GM21367 (cell line): ENCODE data around the gene RNF114.

Experiments used
- ATAC-seq: cut with Tn5 transposase; IDR thresholded peaks from one replicate; pipeline ENCODE4 v1.9.1; 2021; ENCODE audit not compliant: unreplicated experiment

Gene RNF114

DNA sequence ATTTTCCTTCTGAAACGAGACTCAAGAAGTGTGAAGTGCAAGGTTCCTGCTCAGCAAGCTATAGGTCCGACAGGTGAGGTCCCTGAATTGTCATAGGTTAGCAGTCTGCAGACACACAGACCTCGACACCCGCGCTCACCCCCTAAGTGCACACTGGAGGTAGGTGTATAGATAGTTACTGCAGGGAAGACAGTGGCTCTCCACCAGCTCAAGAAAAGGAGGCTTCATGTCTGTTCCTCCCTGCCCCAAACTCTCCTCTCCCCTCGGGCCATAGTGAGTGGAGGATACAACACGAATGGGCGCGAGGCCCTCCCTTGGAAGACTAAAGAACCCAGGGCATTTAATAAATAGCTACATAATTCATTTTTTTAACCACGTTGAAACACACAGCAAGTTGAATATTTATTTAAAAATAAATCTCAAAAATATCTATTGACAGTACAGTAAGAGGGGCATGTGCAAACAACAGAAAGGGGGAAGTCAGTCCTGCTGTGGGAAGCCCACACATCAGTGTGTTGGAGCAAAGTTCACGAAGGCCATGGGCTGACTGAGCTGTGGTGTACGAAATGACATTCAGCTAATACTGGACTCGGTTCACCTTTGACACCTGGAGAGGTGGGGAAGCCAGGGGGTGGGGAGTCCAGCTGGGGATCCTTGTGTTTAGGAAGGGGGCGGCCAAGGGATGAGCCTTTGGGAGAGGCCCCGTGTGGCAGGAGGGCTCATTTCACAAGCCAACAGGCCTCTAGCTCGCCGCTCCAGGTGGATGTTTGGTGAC, 31.6 kb upstream of the RNF114 start:
- ATAC-seq, result no peak

- ATAC-seq, result no peak
Measured at GRCh38 chr20:49905415-49906091, 30.6 kb upstream of the RNF114 start.

DNA sequence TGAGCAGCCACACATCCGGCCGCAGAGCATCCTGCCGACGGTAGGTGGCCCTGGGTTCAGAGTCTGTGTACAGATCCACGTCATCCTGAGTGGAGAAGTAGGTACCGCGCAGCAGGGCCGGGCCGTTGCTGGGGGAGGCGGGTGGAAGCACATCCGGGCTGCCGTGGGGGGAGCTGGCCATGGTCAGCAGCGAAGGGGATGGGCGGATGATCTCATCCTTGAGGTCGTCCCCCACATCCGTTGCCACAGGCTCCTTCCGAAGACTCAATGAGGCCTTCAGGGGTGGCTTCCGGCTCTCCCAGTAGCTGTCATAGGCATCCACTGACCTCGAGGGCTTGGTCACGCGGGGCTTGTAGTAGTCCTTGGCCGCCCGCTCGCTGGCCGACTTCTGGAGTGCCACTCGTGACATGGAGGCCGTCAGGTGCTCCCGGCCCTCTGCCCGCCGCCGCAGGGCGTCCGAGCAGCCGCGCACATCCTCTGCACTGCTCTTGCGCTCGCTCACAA, 30.0 kb upstream of the RNF114 start:
- no peak for ATAC-seq

- no peak for ATAC-seq
Measured at GRCh38 chr20:49906615-49907154, 29.5 kb upstream of the RNF114 start.

- no peak for ATAC-seq
Measured at GRCh38 chr20:49907405-49908257, 28.6 kb upstream of the RNF114 start.

- ATAC-seq, result no peak
Measured at GRCh38 chr20:49908258-49908565, 28.0 kb upstream of the RNF114 start.

- no peak for ATAC-seq
Measured at GRCh38 chr20:49909499-49910339, 26.5 kb upstream of the RNF114 start.

DNA sequence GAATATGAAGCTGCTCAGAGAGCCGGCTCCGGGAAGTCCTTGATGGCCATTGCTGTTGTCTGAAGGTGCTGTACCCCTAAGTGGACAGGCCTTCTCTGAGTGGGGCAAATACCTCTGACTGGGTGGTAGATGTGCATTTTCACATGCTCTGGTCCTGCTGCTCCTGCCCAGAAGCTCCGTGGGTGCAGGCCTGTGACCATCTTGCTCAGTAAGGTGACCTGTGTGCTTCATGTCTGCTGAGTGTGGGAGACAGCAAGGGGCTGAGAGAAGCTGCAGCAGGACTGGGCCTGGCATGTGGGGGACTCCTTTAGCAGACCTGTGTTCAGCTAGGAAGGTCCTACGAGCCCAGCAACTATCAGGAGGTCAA, 25.9 kb upstream of the RNF114 start:
- ATAC-seq, result no peak

DNA sequence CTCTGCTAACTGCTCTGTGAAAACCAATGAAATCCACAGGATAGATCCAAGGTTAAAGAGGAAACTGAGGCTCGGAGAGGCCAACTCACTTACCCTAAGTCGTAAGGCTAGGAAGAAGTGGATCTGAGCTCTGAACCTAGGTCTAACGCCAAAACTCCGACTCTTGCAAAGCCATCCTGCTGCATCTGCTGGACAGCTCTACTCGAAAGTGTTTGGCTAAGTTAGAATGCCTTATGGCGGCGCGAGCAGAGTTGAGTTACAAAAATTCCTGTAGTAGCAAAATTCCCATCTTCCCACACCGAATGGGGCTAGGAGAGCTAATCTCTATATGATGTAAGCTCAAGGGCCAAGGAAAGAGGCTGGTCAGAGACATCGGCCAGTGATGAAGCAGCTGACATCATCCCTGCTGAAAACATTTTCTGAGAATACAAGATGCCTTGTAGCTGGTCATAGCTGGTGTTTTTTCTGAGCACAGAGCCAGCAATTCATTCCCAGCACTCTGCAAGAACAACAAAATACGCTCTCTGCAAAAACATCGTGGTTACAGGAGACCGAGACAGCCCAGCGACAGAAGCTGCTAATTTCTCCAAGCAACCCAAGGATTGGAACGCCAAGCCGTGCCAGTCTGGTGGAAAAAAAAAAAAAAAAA, 22.7 kb upstream of the RNF114 start:
- no peak for ATAC-seq

DNA sequence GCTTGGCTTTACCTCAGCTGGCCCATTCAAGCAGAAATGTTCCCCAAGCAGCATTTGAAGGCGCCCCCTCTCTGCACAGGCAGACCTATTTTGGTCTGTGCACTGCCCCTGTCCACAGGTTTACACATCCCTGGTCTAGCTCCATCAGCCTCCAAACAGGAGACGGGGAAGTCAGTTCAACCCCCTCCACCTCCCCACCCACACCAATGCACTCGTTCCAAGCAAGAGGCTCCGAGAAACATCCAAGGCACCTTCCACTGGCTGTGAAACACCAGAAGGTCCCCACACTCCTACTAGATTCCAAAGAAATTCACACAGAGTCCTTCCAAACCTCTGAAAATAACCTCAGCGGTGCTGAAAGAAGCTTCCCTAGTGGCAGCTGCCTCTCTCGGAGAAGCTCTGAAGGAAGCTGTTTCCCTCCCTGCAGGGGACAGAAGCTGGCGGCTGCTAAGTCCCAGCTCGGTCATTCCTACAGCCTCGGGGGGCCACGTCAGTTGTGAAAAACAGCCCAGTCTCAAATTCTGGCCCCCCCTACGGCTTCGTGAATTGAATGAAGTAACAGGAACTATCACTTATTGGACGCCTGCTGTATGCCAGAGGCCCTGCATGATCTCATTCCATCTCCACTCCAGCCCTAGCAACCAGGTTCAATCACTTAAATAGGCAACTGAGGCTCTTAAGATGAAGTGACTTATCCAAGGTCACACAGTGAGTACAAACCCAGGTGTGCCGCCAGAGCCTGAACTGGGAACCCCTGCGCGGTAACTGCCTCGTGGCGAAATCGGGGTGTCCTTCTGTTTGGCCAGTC, 21.7 kb upstream of the RNF114 start:
- ATAC-seq, result peak; percentile 8

DNA sequence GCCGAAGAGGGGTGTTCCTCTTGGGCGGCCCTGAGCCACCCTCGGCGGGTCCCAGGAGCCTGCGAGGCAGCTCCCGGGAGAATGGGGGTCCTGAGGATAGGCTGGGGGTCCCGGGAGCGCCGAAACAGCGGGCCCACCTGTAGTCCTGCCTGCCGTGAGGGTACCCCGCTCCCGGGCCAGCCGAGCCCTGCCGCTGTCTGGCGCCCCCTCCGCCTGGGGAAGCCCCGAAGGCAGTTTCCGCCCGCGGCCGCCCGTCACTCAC, 21.1 kb upstream of the RNF114 start:
- ATAC-seq, result peak; percentile 19

GRCh38 chr20:49915380-49916145, 20.6 kb upstream of the RNF114 start, which contains the start of gene SPATA2:
SPATA2 (minus strand) TSS chr20:49915529; CDS start chr20:49908490, 7,039 bp downstream.
- peak; percentile 75 for ATAC-seq

GRCh38 chr20:49916146-49917002, 19.8 kb upstream of the RNF114 start:
- no peak for ATAC-seq

- ATAC-seq, result no peak
Measured at GRCh38 chr20:49918446-49918845, 17.8 kb upstream of the RNF114 start.

DNA sequence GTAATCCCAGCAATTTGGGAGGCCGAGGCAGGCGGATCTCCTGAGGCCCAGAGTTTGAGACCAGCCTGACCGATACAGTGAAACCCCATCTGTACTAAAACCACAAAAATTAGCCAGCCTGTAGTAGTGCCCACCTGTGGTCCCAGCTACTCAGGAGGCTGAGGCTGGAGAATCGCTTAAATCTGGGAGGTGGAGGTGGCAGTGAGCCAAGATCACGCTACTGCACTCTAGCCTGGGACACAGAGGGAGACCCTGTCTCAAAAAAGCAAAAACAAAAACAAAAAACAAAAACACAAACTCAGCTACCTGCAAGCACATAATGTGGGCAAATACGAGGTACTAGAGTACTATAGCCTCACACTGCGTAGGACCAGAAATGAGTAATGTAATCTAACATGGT, 17.2 kb upstream of the RNF114 start:
- ATAC-seq, result no peak

DNA sequence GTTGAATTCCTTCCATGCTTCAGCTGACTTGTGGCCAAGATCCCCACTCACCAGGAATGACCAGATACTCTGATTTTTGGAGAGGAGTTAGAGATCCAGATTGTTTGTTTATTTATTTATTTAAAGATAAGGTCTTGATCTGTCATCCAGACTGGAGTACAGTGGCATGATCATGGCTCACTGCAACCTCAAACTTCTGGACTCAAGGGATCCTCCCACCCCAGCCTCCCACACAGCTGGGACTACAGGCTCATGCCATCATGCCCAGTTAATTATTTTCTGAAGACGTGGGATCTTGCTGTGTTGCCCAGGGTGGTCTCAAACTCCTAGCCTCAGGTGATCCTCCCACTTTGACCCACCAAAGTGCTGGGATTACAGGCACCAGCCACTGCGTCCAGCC, 16.7 kb upstream of the RNF114 start:
- no peak for ATAC-seq

- ATAC-seq, result no peak
Measured at GRCh38 chr20:49924247-49924646, 11.9 kb upstream of the RNF114 start.
